Breast epithelium (tissue), 3 donors: ENCODE data around the gene S100A7A.

Experiments
- POLR2AphosphoS5 ChIP-seq, 3 donors: sonication (generic); formaldehyde crosslinking; IDR thresholded peaks; one replicate each; pipeline ENCODE4 v1.6.1; 2017; ENCODE audit warnings: antibody characterized with exemption in 3 of 3
- TF ChIP-seq, protein P1 (sequence below), 3 donors: fragments of 450-650 bp; IDR thresholded peaks; one replicate each; pipeline ENCODE4 v1.5.1; 2016 to 2017; ENCODE audit warnings: antibody characterized with exemption in 3 of 3, mild to moderate bottlenecking in 3 of 3, moderate library complexity in 3 of 3

DNA sequence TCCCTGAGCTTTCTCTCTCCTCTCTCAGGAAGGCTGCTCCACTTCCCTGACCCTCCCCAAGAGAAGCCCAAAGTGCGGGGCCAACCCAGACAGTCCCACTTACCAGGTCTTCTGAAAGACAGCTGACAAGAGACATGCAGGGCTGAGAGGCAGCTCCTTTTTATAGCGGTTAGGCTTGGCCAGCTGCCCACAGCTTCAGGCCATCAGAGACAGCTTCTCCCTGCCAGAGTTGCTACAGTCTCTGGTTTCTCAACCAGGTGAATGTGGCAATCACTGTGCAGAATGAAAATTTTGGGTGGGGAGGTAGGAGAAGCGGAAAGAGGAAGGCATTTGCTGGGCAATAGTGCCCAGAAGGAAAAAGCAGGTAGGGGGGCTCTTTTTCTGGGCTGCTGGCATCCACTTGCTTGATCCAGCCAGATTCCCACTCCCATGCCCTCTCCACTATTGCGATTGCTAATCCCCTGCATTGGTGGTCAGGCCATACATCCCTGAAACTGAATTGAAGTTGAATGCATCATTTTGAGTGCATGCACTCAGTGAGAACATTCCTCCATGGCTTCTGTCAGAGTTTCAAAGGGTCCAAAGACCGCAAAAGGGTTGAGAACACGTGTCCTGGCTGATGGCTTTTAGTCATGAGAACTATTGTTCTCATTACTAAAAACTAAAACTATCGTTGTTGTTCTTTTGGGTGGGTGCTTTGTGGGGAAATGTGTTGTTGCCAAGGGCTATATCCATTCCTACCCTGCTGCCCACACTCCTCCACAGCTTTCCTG, 25.2 kb upstream of the S100A7A start, which contains the start of gene S100A8:
- TF ChIP-seq, protein P1, sequence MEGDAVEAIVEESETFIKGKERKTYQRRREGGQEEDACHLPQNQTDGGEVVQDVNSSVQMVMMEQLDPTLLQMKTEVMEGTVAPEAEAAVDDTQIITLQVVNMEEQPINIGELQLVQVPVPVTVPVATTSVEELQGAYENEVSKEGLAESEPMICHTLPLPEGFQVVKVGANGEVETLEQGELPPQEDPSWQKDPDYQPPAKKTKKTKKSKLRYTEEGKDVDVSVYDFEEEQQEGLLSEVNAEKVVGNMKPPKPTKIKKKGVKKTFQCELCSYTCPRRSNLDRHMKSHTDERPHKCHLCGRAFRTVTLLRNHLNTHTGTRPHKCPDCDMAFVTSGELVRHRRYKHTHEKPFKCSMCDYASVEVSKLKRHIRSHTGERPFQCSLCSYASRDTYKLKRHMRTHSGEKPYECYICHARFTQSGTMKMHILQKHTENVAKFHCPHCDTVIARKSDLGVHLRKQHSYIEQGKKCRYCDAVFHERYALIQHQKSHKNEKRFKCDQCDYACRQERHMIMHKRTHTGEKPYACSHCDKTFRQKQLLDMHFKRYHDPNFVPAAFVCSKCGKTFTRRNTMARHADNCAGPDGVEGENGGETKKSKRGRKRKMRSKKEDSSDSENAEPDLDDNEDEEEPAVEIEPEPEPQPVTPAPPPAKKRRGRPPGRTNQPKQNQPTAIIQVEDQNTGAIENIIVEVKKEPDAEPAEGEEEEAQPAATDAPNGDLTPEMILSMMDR (IDR thresholded peaks at IDR 0.05) = no peak
- no peak for TF ChIP-seq POLR2AphosphoS5 (IDR thresholded peaks at IDR 0.05)
